H1 (cell line): Measurements from ENCODE around the gene CEND1. TPM values are rescaled to one million over a fixed set of nuclear protein-coding genes. Genes with fewer than 3 reads are reported as not detected.

Source experiments
- BACH1 ChIP-seq: IDR thresholded peaks from 2 replicates; pipeline ENCODE4 v1.6.1; 2012; ENCODE audit warnings: low read length, improper control_type of control experiment
- EP300 ChIP-seq, 2 experiments: IDR thresholded peaks; 1 replicate in 1 of 2; 2 replicates in 1 of 2; pipeline ENCODE4 v1.6.1; 2011 to 2012; ENCODE audit warnings: low read depth in 2 of 2, low read length in 2 of 2, mild to moderate bottlenecking in 2 of 2, borderline replicate concordance in 1 of 2, inconsistent platforms in 1 of 2, moderate library complexity in 1 of 2
- EZH2 ChIP-seq: fragments of 200-600 bp; sonication (generic); IDR thresholded peaks from 2 replicates; pipeline ENCODE4 v1.7.1; 2012; ENCODE audit warnings: low read depth, mild to moderate bottlenecking, moderate library complexity, low read length, inconsistent platforms; ENCODE audit not compliant: severe bottlenecking
- HDAC2 ChIP-seq, 2 experiments: fragments of 300-600 bp in 1 of 2; sonication (generic) in 1 of 2; IDR thresholded peaks; 2 replicates each; pipeline ENCODE4 v1.6.1; 2011 to 2012; ENCODE audit warnings: low read depth in 2 of 2, low read length in 2 of 2, mild to moderate bottlenecking in 2 of 2, moderate library complexity in 2 of 2, borderline replicate concordance in 1 of 2, inconsistent platforms in 1 of 2
- RBBP5 ChIP-seq: IDR thresholded peaks from 2 replicates; pipeline ENCODE4 v1.7.1; 2012; ENCODE audit warnings: low read depth, mild to moderate bottlenecking, inconsistent platforms, low read length, moderate library complexity, borderline replicate concordance
- RFX5 ChIP-seq: IDR thresholded peaks from 2 replicates; pipeline ENCODE4 v1.6.1; 2011; ENCODE audit warnings: low read depth, low read length, improper control_type of control experiment, borderline replicate concordance
- TEAD4 ChIP-seq: IDR thresholded peaks from 2 replicates; pipeline ENCODE4 v1.6.1; 2012; ENCODE audit warnings: low read depth, low read length, inconsistent platforms, mixed read lengths
- polyA plus RNA-seq, 7 experiments: library from polyadenylated mRNA; depleted of rRNA in 3 of 7; stranded (reverse) in 5 of 7; unstranded in 2 of 7; fragments of >200 nt in 5 of 7; fragments of 200-250 nt in 2 of 7; gene quantifications; 1 replicate in 5 of 7; 2 replicates in 1 of 7; 4 replicates in 1 of 7; pipeline versions ENCODE4 v1.2.1 to v1.2.3, GENCODE V29; 2011 to 2013; ENCODE audit warnings: missing spikeins in 2 of 7, mixed read lengths in 2 of 7
- total RNA-seq: library from RNA; stranded (reverse); fragmentation: NEBNext Ultra II Directional; extraction: Animal tissue kit (Norgen Biotek cat#: 25700); gene quantifications from 2 replicates; pipeline ENCODE4 v1.2.1, GENCODE V29; 2021
- TF ChIP-seq, protein P1 (sequence below): IDR thresholded peaks from 2 replicates; pipeline ENCODE4 v1.6.1; 2012; ENCODE audit warnings: low read length, inconsistent platforms

Gene CEND1
- total and polyA plus RNA-seq, 2 of the 8 experiments (the other 6 are each of a cell fraction or from before 2014, with no cell fraction given): 0.82 to 5.0 TPM

DNA sequence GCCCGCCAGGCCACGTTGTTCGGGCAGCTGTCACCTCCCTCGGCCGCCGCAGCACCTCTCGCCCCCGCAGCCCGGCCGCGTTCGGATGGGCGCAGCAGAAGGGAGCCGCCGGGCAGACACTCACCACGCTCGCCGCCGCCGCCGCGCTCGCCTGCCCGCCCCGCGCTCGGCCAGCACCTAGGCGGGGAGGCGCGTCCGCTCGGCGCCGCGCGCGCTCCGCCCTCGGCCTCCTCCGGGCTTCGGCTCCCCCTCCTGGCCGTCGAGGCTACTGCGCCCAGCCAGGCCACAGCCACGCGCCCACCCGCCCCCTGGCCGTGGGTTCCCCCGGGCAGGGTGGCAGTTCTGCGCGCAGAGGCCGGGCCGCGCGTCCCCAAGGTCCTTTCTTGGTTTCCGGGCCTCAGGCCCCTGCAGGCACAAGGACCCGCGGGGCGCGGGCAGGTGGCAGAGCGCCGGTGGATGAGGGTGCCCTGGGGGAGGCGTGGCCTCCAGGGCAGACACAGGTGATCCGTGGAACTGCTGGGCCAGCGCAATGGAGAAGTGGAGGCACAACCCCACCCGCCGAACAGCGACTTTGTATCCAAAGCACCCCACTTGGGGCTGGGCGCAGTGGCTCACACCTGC is 8.3 kb upstream of the CEND1 start, which contains the start of gene SLC25A22 (continued):
- TF ChIP-seq BACH1 (peak; percentile 82), TEAD4 (0 out of 2 replicates have a peak, but pooled peaks have one; percentile 24), HDAC2 (IDR thresholded peaks at IDR 0.05; ENCODE audit: borderline replicate concordance in 1 of 2, low read depth in 2 of 2, low read length in 2 of 2) (peak in 1 of 2 experiments; percentile 94; a peak in 1 of 4 replicates), RFX5 (no peak), EZH2 (no peak), EP300 (IDR thresholded peaks at IDR 0.05; ENCODE audit: borderline replicate concordance in 1 of 2, low read depth in 2 of 2, low read length in 2 of 2) (no peak), RBBP5 (no peak; the same call in 1 of the 2 replicates)
- TF ChIP-seq, protein P1, sequence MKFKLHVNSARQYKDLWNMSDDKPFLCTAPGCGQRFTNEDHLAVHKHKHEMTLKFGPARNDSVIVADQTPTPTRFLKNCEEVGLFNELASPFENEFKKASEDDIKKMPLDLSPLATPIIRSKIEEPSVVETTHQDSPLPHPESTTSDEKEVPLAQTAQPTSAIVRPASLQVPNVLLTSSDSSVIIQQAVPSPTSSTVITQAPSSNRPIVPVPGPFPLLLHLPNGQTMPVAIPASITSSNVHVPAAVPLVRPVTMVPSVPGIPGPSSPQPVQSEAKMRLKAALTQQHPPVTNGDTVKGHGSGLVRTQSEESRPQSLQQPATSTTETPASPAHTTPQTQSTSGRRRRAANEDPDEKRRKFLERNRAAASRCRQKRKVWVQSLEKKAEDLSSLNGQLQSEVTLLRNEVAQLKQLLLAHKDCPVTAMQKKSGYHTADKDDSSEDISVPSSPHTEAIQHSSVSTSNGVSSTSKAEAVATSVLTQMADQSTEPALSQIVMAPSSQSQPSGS: no peak
